ENCODE results near the gene FBXW4. TPM values are rescaled to one million over a fixed set of nuclear protein-coding genes. Genes with fewer than 3 reads are reported as not detected.
"Not testable (repeated sequence)": the region's sequence is repeated elsewhere in the genome, so short reads cannot be mapped to it uniquely, and the experiment has no call there.

The FBXW4 gene
- total RNA-seq, 4 donors from 2014 or later, result 45.1 to 94.7 (median 64.3) TPM

DNA sequence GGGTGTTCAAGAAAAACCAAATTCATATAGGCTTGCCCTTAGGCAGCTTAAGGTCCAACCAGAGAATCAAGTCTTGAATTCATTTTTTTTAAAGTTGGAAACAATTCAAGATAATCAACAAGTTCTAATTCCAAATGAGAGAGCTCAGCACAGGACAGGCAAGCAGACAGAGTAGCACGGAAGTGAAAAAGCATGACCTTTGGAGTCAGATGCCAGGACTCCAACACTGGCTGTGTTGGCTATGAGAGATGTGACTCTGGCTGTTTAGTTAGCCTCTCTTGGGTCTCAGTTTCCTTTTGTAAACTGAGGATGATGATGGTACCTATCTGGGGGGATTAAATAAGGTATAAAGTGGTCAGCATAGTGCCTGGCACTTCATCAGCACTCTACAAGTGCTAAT is 49.3 kb downstream of the FBXW4 start:
- intact Hi-C loops (cut with DNase I; ENCODE audit: low total_unique reads), result no loop called here
- no peak for TF ChIP-seq POLR2A (IDR thresholded peaks at IDR 0.05)
- no peak overlapping the region for H3K4me3 ChIP-seq
- no peaks in the 10 kb centered on the region for H3K9me3 ChIP-seq
- no peak overlapping the region for H3K27ac ChIP-seq
- H3K4me1 ChIP-seq, result no peaks in the 10 kb centered on the region
- no peaks in the 10 kb centered on the region for H3K36me3 ChIP-seq
- no peak for DNase-seq
- no peaks in the 10 kb centered on the region for H3K27me3 ChIP-seq

DNA sequence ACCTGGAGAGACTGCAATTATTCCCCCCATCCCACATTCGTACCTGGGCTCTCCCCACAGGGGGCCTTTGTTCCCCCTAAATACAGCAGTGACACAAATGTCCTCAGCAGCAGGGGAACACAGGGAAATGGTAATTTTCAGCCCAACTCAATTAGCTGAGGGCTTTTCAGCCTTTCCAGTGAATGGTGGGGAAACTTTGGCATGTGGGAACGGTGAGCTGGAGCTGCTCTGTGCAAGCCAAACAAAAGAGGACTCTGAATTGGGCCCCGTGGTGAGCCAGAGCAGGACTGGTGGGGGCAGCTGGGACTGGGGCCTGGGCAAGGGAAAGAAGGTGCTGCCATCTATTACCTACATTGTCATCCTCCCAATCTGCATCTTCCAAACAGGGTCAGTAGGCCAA is 51.0 kb downstream of the FBXW4 start:
- Histone ChIP-seq H3K4me3 (no peak overlapping the region), H3K27ac (no peak overlapping the region), H3K4me1 (no peaks in the 10 kb centered on the region), H3K36me3 (no peaks in the 10 kb centered on the region), H3K9me3 (no peaks in the 10 kb centered on the region), H3K27me3 (no peaks in the 10 kb centered on the region)
- DNase-seq, result no peak
- TF ChIP-seq, protein P1, sequence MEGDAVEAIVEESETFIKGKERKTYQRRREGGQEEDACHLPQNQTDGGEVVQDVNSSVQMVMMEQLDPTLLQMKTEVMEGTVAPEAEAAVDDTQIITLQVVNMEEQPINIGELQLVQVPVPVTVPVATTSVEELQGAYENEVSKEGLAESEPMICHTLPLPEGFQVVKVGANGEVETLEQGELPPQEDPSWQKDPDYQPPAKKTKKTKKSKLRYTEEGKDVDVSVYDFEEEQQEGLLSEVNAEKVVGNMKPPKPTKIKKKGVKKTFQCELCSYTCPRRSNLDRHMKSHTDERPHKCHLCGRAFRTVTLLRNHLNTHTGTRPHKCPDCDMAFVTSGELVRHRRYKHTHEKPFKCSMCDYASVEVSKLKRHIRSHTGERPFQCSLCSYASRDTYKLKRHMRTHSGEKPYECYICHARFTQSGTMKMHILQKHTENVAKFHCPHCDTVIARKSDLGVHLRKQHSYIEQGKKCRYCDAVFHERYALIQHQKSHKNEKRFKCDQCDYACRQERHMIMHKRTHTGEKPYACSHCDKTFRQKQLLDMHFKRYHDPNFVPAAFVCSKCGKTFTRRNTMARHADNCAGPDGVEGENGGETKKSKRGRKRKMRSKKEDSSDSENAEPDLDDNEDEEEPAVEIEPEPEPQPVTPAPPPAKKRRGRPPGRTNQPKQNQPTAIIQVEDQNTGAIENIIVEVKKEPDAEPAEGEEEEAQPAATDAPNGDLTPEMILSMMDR (IDR thresholded peaks at IDR 0.05), result no peak
- TF ChIP-seq POLR2A (IDR thresholded peaks at IDR 0.05), result no peak
- intact Hi-C loops (cut with DNase I; ENCODE audit: low total_unique reads), result no loop called here

DNA sequence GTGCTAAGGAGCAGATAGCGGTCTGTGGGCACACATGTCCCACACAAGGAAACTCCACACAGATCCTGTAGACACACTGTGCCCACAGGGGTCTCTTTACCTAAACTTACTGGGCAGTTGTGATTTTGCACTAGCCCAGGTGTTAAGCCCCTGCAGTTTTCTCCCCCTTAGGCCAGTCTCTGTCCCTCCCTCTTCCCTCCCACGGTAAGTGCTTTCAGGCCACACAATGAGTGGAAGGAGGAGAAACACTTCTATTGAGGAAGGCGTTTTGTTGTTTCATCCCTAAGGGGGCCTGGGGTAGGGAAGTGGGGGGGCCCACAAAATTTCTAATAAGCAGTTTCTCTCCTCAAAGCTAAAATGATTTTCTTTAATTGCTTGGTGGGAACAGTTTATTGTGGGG is 51.4 kb downstream of the FBXW4 start:
- Histone ChIP-seq H3K4me1 (no peaks in the 10 kb centered on the region), H3K27ac (no peak overlapping the region), H3K9me3 (no peaks in the 10 kb centered on the region), H3K4me3 (no peak overlapping the region), H3K36me3 (no peaks in the 10 kb centered on the region), H3K27me3 (no peaks in the 10 kb centered on the region)
- no peak for DNase-seq
- intact Hi-C loops (cut with DNase I; ENCODE audit: low total_unique reads), result no loop called here
- TF ChIP-seq, protein P1 (IDR thresholded peaks at IDR 0.05), result no peak
- no peak for TF ChIP-seq POLR2A (IDR thresholded peaks at IDR 0.05)

DNA sequence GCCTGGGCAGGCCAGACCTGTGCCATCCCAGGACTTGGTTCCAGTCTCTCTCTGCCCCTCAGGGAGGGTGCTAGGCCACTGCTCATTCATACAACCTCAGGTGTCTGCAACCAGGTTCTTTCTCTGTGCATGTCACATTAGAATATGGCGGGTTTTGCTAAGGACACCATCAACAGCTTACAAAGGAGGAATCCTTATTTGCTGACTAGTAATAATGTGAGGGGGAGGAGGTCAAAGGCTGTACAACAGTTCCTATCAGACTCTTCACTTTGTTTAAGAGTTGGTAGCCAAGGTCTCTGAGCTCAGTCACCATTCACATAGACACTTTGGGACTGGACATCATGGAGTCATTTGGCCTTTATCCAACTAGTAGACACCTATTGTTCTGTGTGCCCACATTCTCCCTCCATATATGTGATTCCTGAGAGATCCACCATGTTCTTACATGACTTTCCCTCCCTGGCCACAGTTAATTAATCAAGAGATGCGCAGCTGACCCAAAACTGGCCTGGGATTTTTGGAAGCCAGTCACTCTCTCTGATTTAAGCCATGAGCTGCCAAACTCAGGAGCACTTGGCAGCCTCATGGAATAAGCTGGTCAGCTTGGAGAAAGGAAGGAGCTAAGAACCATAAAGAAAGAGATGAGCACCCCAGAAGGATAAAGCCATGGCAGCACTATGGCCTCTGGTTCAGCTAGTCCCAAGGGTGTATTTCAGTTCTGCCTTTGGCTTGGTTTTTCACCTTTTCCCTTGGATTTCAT is 55.6 kb downstream of the FBXW4 start:
- DNase-seq, result no peak

DNA sequence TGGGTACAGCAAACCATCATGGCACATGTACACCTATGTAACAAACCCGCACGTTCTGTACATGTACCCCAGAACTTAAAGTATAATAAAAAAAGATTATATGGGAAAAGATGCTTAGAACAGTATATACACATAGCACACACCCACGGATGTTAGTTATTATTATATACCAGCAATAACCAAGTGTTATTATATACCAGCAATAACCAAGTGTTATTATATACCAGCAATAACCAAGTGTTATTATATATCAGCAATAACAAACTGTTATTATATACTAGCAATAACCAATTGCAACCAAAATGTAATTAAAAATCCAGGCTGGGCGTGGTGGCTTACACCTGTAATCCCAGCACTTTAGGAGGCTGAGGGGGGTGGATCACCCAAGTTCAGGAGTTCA is 61.5 kb downstream of the FBXW4 start:
- H3K27ac ChIP-seq; DNase-seq; H3K4me3 ChIP-seq; H3K4me1 ChIP-seq; H3K27me3 ChIP-seq; intact Hi-C loops (cut with DNase I; ENCODE audit: low total_unique reads); H3K9me3 ChIP-seq; H3K36me3 ChIP-seq: not testable (repeated sequence)

More for the DNA sequence above, 55.6 kb downstream of the FBXW4 start:
- H3K36me3 ChIP-seq, result no peaks in the 10 kb centered on the region
- H3K4me3 ChIP-seq, result no peak overlapping the region
- no peaks in the 10 kb centered on the region for H3K9me3 ChIP-seq
- intact Hi-C loops (cut with DNase I; ENCODE audit: low total_unique reads), result no loop called here
- H3K27me3 ChIP-seq, result no peaks in the 10 kb centered on the region
- no peak overlapping the region for H3K27ac ChIP-seq
- no peak for TF ChIP-seq POLR2A (IDR thresholded peaks at IDR 0.05)
- TF ChIP-seq, protein P1 (IDR thresholded peaks at IDR 0.05), result no peak
- no peaks in the 10 kb centered on the region for H3K4me1 ChIP-seq

DNA sequence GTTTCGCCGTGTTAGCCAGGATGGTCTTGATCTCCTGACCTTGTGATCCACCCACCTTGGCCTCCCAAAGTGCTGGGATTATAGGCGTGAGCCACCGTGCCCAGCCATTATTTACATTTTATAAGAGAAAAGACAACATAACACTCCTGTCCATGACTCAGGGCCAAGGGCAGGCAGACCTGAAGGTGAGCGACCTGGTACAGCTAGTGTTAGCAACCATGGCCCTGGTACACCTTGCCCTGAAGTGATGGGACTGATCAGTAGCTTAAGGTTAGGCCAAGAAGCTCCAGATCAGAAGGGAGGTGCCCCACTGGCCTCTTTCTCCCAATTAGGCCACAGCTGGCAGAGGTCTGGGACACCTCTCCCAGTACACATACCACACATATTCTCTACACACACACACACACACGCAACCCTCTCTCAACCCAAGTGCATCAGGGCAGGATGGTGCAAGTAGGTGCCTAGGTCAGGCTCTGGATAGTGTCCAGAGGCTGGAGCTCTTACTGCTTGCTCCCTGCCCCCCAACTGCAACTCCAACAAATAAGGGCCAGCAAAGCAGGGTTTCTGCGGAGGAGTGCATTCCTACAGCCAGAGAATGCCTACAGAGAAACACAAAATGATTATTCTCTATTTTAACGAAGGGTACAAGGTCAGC is 63.0 kb downstream of the FBXW4 start:
- Histone ChIP-seq H3K36me3 (no peaks in the 10 kb centered on the region), H3K4me1 (no peaks in the 10 kb centered on the region)
- TF ChIP-seq, protein P1 (IDR thresholded peaks at IDR 0.05), result no peak
- TF ChIP-seq POLR2A (IDR thresholded peaks at IDR 0.05), result no peak

More for the DNA sequence above, 63.0 kb downstream of the FBXW4 start:
- H3K27me3 ChIP-seq, result no peaks in the 10 kb centered on the region
- no peak overlapping the region for H3K27ac ChIP-seq
- no peaks in the 10 kb centered on the region for H3K9me3 ChIP-seq
- H3K4me3 ChIP-seq, result no peak overlapping the region
- intact Hi-C loops (cut with DNase I; ENCODE audit: low total_unique reads), result no loop called here
- no peak for DNase-seq

All from uterus (tissue), 4 donors.